OCI-M2 (cell line): ENCODE results near the gene DCAF4.

Source experiments
- DNase-seq: peaks from one replicate; lab custom pipeline; 2025; ENCODE audit not compliant: unreplicated experiment; lab: John Stamatoyannopoulos, UW

Gene DCAF4, protein sequence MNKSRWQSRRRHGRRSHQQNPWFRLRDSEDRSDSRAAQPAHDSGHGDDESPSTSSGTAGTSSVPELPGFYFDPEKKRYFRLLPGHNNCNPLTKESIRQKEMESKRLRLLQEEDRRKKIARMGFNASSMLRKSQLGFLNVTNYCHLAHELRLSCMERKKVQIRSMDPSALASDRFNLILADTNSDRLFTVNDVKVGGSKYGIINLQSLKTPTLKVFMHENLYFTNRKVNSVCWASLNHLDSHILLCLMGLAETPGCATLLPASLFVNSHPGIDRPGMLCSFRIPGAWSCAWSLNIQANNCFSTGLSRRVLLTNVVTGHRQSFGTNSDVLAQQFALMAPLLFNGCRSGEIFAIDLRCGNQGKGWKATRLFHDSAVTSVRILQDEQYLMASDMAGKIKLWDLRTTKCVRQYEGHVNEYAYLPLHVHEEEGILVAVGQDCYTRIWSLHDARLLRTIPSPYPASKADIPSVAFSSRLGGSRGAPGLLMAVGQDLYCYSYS

DNA sequence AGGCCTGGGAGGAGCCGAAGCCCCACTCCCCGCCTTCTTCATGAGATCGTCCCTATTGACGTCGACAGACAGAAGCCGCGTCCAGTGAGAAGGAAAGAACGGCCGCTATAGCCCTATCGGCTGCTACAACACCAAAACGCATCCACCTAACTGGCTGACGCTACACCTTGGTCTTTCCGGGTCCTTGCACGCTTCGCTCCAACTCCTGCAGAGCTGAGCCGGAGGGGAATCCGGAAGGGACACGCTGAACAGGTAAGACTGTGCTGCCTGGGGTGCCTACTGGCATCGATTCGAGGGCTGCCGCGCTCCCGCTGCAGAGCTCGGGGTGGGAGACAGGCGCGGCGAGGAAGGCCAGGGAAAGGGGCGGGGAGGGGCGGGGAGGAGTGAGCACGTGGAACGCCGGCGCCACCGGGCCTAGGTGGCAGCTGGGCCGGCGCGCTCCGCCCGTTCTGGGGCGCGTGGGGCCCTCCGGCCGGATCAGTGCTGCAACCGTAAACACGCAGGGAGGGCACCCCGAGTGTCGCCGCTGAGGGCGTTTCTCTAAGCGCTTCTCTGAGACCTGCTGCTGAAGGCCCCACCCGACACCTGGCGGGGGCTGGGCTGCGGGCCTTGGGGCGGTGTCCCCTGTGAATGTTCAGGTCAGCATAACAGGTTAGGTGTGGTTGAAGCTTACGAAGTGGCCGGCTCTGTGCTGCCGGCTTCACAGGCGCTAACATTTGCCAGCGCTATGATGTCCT is at the start of gene DCAF4:
Gene DCAF4 (plus strand): TSS at position 173 of the 737 bp plus-strand sequence. CDS start 11,515 bp downstream, outside the sequence.
- peak; percentile 91 for DNase-seq

DNA sequence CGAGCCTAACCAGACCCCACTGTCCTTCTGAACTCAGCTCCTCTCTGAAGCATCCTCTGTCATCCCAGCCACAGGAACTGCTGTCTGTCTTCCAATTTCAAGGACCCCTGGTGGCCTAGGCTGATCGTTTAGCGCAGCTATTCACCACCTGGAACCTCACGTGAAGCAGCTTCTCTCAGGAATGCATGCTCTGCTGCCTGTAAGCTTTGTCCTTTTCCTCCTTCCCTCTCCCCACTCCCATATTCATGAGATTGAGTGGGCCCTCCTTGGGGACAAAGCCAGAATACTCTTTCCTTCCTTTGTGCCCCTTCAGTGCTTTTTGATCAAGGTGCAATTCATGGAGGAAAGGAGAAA is 49.6 kb upstream of the DCAF4 start:
- no peak for DNase-seq

DNA sequence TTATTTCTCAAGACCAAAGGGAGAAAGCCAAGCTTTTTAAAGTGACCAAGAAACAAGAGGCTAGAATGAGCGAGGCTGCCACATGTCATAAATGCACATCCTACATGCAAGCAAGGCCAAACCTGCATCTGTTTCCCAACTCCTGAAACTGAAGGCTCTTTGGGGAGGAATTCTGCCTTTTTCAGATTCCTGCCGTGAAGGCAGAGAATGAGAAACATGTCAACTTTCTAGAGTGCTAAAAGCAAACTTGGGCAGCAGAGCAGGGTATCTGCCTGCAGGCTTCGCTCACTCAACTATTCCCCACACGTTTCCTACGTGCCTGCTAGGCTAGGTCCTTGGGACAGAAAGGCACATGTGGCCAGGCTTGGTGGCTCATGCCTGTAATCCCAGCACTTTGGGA is 47.5 kb upstream of the DCAF4 start:
- no peak for DNase-seq

GRCh38 chr14:72879431-72879830 is 46.8 kb upstream of the DCAF4 start:
- DNase-seq = no peak

DNA sequence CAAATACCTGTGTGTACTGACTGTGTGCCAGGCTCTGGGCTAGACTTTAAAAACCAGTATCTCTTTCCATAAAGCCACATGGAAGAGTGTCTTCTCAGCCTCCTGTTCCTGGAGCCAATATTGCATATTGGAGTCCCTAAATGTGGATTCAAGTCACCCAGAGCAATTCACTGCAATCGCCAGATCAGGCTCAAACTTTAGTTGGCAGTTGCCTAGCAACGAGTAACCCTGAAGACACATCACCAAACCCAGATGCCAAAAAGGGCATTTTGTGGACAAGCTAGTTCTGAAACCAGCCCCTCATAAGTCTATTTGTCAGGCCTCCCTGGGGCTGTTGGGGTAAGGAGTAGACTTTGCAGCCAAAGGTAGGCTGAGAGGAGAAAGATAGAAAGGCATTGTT is 46.1 kb upstream of the DCAF4 start:
- DNase-seq = no peak

DNA sequence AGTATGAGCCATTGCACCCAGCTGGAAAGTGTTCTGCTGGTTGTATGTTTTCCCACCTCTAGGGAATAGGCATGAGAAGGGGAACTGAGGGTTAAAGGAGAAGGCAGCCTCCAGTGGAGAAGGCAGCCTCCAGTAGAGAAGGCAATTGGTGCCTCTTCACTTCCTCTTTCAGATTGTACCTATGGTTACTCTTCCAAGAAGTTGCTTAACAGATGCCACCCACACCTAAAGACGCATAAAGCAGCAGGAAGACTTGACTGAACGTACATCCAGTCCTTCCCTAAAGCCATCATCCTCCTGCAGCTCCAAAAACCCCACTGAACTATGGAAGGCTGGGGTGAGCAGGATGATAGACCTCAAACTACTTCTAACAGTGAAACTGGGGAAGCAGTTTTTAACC is 45.4 kb upstream of the DCAF4 start:
- DNase-seq = no peak

DNA sequence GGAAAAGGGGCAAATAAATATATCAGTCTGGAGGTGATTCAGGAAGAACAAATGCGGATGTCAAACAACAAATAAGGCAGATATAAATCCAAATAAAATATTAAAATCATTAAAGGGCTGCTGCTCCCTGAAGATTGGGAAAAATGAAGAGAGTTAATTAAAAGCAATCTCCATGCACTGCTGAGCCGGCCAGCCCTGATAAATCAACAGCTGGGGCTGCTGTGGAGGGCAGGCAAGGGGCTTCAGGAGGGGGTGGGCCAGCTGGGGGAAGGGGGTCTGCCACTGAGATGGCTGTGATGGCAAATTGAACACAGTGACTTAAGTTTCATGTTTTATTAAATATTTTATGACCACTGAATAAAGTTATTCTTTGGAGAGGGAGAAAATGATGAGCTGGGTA is 44.7 kb upstream of the DCAF4 start:
- no peak for DNase-seq

GRCh38 chr14:72882047-72882446 is 44.2 kb upstream of the DCAF4 start:
- DNase-seq = no peak

GRCh38 chr14:72882463-72882862 is 43.8 kb upstream of the DCAF4 start:
- no peak for DNase-seq

- DNase-seq = no peak
Observed at GRCh38 chr14:72883109-72883508, 43.2 kb upstream of the DCAF4 start.

DNA sequence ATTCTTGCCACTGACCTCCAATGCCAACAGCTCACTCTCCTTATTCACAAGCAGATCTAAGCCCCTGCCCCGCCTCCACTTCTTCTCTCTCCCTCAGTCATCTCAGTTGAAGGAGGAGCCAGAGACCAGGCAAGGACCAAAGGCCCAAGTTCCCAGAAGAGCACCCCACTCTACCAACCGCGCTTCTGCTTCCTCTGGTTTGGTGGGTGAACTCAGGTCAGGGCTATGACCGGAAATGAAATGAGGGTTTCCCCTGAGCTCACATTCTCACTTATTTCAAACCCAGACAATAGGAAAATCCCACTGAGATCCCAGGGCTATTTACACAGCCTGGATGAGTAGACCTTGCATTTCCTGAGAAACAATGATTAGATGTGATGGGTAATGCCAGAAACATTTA is 42.3 kb upstream of the DCAF4 start:
- DNase-seq = no peak

GRCh38 chr14:72884386-72884785 is 41.9 kb upstream of the DCAF4 start:
- no peak for DNase-seq

- no peak for DNase-seq
Observed at GRCh38 chr14:72887514-72887913, 38.8 kb upstream of the DCAF4 start.

DNA sequence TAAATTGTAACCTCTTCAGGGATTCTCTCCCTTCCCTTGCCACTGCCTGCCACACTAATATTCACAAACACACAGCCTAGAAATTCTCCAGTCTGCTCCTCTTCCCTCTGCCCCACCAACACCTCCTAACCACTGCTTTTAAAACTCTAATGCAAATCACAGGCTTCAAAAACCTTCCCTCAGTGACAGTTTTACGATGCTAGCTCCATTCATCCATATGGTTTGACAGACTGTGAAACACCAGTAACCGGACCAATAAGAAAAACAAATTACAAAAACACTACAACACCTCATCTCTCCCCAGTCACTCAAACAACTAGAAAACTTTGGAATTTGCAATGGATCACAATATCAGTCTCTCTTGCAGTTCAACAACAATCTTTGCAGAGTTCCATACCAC is 38.1 kb upstream of the DCAF4 start:
- no peak for DNase-seq

- DNase-seq = no peak
Observed at GRCh38 chr14:72888636-72889201, 37.5 kb upstream of the DCAF4 start.

DNA sequence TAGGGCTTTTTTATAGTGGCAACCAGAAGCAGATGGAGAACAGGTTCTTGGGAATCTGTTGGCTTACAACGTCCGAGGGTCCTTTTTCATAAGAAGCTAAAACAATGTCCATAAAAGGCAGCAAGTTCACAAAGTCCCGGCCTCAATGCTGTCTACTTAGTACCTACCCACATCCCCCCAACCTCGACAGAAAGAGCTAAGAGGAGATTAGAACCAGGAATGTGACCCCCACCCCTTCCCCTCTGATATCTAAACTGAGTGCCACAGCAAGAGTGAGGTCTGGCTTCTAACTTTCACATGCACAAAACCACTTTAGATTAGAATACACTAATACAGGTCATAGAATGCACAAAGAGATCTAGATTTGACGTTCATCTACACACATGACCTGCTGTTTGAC is 36.9 kb upstream of the DCAF4 start:
- no peak for DNase-seq

GRCh38 chr14:72891666-72892102 is 34.6 kb upstream of the DCAF4 start:
- DNase-seq = no peak

- no peak for DNase-seq
Observed at GRCh38 chr14:72892103-72892878, 34.0 kb upstream of the DCAF4 start.

DNA sequence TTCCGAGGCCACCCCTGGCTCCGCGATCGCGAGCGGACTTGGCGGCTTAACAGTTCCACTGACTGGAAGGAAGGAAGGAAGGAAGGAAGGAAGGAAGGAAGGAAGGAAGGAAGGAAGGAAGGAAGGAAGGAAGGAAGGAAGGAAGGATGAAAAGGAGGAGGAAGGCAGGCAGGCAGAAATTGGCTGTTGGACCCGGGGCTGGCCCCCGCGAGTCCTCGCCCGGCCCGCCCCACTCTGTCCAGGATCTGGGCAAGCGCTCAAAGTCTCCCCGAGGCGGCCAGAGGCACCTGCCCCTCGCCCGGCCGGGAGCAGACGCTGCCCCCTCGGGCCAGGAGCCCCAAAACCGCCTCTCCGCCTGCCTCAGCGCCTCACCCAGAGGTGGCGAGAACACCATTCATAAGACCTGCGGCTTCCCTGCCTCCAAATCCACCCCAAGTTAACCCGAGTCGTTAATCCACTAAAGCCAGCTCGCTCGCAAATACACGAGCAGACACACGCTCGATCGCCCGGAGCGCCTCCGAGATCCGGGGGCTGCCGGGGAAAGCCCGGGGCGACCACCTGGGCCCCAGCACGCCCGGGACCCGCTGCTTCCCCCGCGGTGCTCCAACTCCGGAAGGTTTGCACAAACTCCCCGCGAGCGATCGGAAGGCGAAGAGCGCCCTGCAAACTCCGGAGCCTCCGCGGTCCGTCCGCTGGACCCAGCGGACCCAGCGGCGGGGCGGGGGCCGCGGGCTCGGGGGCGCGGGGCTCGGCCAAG is 33.2 kb upstream of the DCAF4 start:
- DNase-seq = no peak

GRCh38 chr14:72893636-72894322 is 32.5 kb upstream of the DCAF4 start, which contains the start of gene DPF3:
DPF3 (minus strand) TSS chr14:72894101; CDS start chr14:72894088, 13 bp downstream.
- peak; percentile 95 for DNase-seq
